Liver (tissue), 9 donors: ENCODE measurements around the gene SLC38A6. TPM values are rescaled to one million over a fixed set of nuclear protein-coding genes. Genes with fewer than 3 reads are reported as not detected.

Experiments
- DNase-seq: peaks from one replicate; pipeline ENCODE4 v3.0.0-alpha.2; 2017; ENCODE audit warnings: low spot score
- H3K27ac ChIP-seq, 2 donors: one replicate each; pipeline ENCODE4 v1.7.0; 2013; ENCODE audit warnings: inconsistent platforms in 2 of 2, low read length in 2 of 2, control low read depth in 1 of 2, low read depth in 1 of 2, mild to moderate bottlenecking in 1 of 2
- H3K27me3 ChIP-seq, 4 donors: one replicate each; pipeline versions ENCODE4 v1.6.1 to v1.7.0; 2013; ENCODE audit warnings: low read length in 3 of 4, inconsistent platforms in 1 of 4, mild to moderate bottlenecking in 1 of 4, moderate library complexity in 1 of 4; ENCODE audit not compliant: control insufficient read depth in 4 of 4, insufficient read depth in 4 of 4
- H3K36me3 ChIP-seq, 4 donors: one replicate each; pipeline versions ENCODE4 v1.6.1 to v1.7.0; 2013; ENCODE audit warnings: low read length in 3 of 4, mild to moderate bottlenecking in 3 of 4, low read depth in 1 of 4, moderate library complexity in 1 of 4; ENCODE audit not compliant: control insufficient read depth in 4 of 4, insufficient read depth in 3 of 4
- H3K4me1 ChIP-seq, 4 donors: one replicate each; pipeline versions ENCODE4 v1.6.1 to v1.7.0; 2013; ENCODE audit warnings: low read length in 3 of 4, mild to moderate bottlenecking in 3 of 4, moderate library complexity in 1 of 4; ENCODE audit not compliant: control insufficient read depth in 4 of 4, insufficient read depth in 4 of 4
- H3K4me3 ChIP-seq, 3 donors: one replicate each; pipeline versions ENCODE4 v1.6.1 to v1.7.0; 2013; ENCODE audit warnings: low read length in 3 of 3, control low read depth in 1 of 3, low read depth in 1 of 3, mild to moderate bottlenecking in 1 of 3
- H3K9ac ChIP-seq, 2 donors: one replicate each; pipeline ENCODE4 v1.7.0; 2013; ENCODE audit warnings: low read length in 2 of 2, mild to moderate bottlenecking in 2 of 2, moderate library complexity in 2 of 2, control low read depth in 1 of 2, low read depth in 1 of 2
- H3K9me3 ChIP-seq, 4 donors: one replicate each; pipeline versions ENCODE4 v1.6.1 to v1.7.0; 2013; ENCODE audit warnings: low read length in 3 of 4; ENCODE audit not compliant: control insufficient read depth in 4 of 4
- EGR1 ChIP-seq, 2 donors: IDR thresholded peaks; 2 replicates each; pipeline ENCODE4 v1.6.1; 2016 to 2018; ENCODE audit warnings: antibody characterized with exemption in 2 of 2, low read depth in 2 of 2
- FOXA1 ChIP-seq: IDR thresholded peaks from 2 replicates; pipeline ENCODE4 v1.6.1; 2016; ENCODE audit warnings: antibody characterized with exemption
- FOXA2 ChIP-seq: IDR thresholded peaks from 2 replicates; pipeline ENCODE4 v1.6.1; 2016; ENCODE audit warnings: antibody characterized with exemption
- GABPA ChIP-seq, 2 donors: IDR thresholded peaks in 1 of 2; conservative IDR thresholded peaks in 1 of 2; 2 replicates each; pipeline ENCODE4 v1.6.1; 2016; ENCODE audit warnings: antibody characterized with exemption in 2 of 2, mild to moderate bottlenecking in 1 of 2, moderate library complexity in 1 of 2
- HNF4A ChIP-seq, 2 donors: conservative IDR thresholded peaks; 2 replicates each; pipeline ENCODE4 v1.6.1; 2016; ENCODE audit warnings: antibody characterized with exemption in 2 of 2, mild to moderate bottlenecking in 2 of 2
- HNF4G ChIP-seq: IDR thresholded peaks from 2 replicates; pipeline ENCODE4 v1.6.1; 2016; ENCODE audit warnings: antibody characterized with exemption
- JUND ChIP-seq, 2 donors: IDR thresholded peaks; 2 replicates each; pipeline ENCODE4 v1.6.1; 2016; ENCODE audit warnings: antibody characterized with exemption in 2 of 2
- NR2F2 ChIP-seq: IDR thresholded peaks from 2 replicates; pipeline ENCODE4 v1.6.1; 2016; ENCODE audit warnings: antibody characterized with exemption
- RAD21 ChIP-seq, 2 donors: IDR thresholded peaks; 2 replicates each; pipeline ENCODE4 v1.6.1; 2016; ENCODE audit warnings: antibody characterized with exemption in 2 of 2, mild to moderate bottlenecking in 2 of 2
- REST ChIP-seq: IDR thresholded peaks from 2 replicates; pipeline ENCODE4 v1.6.1; 2016; ENCODE audit warnings: antibody characterized with exemption, mild to moderate bottlenecking
- RXRA ChIP-seq, 2 donors: IDR thresholded peaks; 2 replicates each; pipeline ENCODE4 v1.6.1; 2017 to 2018; ENCODE audit warnings: antibody characterized with exemption in 2 of 2, mild to moderate bottlenecking in 1 of 2
- SP1 ChIP-seq: IDR thresholded peaks from 2 replicates; pipeline ENCODE4 v1.6.1; 2018; ENCODE audit warnings: antibody characterized with exemption, mild to moderate bottlenecking
- TAF1 ChIP-seq: conservative IDR thresholded peaks from 2 replicates; pipeline ENCODE4 v1.6.1; 2016; ENCODE audit warnings: antibody characterized with exemption, mild to moderate bottlenecking
- YY1 ChIP-seq: IDR thresholded peaks from 2 replicates; pipeline ENCODE4 v1.6.1; 2016; ENCODE audit warnings: antibody characterized with exemption, mild to moderate bottlenecking
- WGBS: extraction: QIAGEN DNeasy Blood & Tissue Kit; methylation state at CpG from one replicate; pipeline ENCODE4 v1.1.7; 2013; 5-methylcytosine and 5-hydroxymethylcytosine counted together
- polyA plus RNA-seq, 2 donors: library from polyadenylated mRNA; stranded (reverse) in 1 of 2; unstranded in 1 of 2; fragments of 200-250 nt in 1 of 2; fragments of >200 nt in 1 of 2; fragmentation: Nextera tagmentation in 1 of 2; extraction: Ambion mirVana in 1 of 2; gene quantifications; one replicate each; pipeline versions ENCODE4 v1.2.1 to v1.2.3, GENCODE V29; 2013 to 2015
- total RNA-seq, 2 donors: library from RNA; depleted of rRNA; stranded (reverse); fragments of >200 nt; gene quantifications; one replicate each; pipeline ENCODE4 v1.2.3, GENCODE V29; 2014
- TF ChIP-seq, protein P1 (sequence below): fragments of 150-350 bp; IDR thresholded peaks from 2 replicates; pipeline ENCODE4 v1.5.1; 2017; ENCODE audit warnings: improper control_type of control experiment, low read depth, low read length; ENCODE audit not compliant: missing input control
- TF ChIP-seq, protein P2 (sequence below): IDR thresholded peaks from 2 replicates; pipeline ENCODE4 v1.6.1; 2016; ENCODE audit warnings: antibody characterized with exemption
- TF ChIP-seq, protein P3 (sequence below): IDR thresholded peaks from 2 replicates; pipeline ENCODE4 v1.6.1; 2016; ENCODE audit warnings: antibody characterized with exemption
- donor health status: healthy.
- donor health status: healthy.
- donor health status: healthy.
- donor health status: healthy.
- donor health status: healthy.

SLC38A6 gene
- total and polyA plus RNA-seq, 4 donors = 2.6 to 10.6 (median 6.4) TPM

GRCh38 chr14:60946773-60947172 lies 34.3 kb upstream of the SLC38A6 start:
- Histone ChIP-seq H3K4me3 (no peak overlapping the region), H3K36me3 (no peaks in the 10 kb centered on the region), H3K9me3 (no peaks in the 10 kb centered on the region), H3K27me3 (no peaks in the 10 kb centered on the region), H3K9ac (no peak overlapping the region), H3K4me1 (no peaks in the 10 kb centered on the region), H3K27ac (no peak overlapping the region)
- TF ChIP-seq GABPA (IDR thresholded peaks at IDR 0.05 in 1 of 2, conservative IDR thresholded peaks at IDR 0.05 in 1 of 2) (no peak), FOXA2 (no peak), YY1 (no peak), REST (no peak), EGR1 (IDR thresholded peaks at IDR 0.05; ENCODE audit: low read depth in 2 of 2) (no peak), TAF1 (no peak), SP1 (no peak), HNF4G (no peak), FOXA1 (no peak)
- TF ChIP-seq, protein P1, sequence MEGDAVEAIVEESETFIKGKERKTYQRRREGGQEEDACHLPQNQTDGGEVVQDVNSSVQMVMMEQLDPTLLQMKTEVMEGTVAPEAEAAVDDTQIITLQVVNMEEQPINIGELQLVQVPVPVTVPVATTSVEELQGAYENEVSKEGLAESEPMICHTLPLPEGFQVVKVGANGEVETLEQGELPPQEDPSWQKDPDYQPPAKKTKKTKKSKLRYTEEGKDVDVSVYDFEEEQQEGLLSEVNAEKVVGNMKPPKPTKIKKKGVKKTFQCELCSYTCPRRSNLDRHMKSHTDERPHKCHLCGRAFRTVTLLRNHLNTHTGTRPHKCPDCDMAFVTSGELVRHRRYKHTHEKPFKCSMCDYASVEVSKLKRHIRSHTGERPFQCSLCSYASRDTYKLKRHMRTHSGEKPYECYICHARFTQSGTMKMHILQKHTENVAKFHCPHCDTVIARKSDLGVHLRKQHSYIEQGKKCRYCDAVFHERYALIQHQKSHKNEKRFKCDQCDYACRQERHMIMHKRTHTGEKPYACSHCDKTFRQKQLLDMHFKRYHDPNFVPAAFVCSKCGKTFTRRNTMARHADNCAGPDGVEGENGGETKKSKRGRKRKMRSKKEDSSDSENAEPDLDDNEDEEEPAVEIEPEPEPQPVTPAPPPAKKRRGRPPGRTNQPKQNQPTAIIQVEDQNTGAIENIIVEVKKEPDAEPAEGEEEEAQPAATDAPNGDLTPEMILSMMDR = no peak
- TF ChIP-seq, protein P2, sequence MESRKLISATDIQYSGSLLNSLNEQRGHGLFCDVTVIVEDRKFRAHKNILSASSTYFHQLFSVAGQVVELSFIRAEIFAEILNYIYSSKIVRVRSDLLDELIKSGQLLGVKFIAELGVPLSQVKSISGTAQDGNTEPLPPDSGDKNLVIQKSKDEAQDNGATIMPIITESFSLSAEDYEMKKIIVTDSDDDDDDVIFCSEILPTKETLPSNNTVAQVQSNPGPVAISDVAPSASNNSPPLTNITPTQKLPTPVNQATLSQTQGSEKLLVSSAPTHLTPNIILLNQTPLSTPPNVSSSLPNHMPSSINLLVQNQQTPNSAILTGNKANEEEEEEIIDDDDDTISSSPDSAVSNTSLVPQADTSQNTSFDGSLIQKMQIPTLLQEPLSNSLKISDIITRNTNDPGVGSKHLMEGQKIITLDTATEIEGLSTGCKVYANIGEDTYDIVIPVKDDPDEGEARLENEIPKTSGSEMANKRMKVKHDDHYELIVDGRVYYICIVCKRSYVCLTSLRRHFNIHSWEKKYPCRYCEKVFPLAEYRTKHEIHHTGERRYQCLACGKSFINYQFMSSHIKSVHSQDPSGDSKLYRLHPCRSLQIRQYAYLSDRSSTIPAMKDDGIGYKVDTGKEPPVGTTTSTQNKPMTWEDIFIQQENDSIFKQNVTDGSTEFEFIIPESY = no peak
- no peak for DNase-seq
- 89% methylated on average over 3 of the region's 3 CpGs for WGBS

DNA sequence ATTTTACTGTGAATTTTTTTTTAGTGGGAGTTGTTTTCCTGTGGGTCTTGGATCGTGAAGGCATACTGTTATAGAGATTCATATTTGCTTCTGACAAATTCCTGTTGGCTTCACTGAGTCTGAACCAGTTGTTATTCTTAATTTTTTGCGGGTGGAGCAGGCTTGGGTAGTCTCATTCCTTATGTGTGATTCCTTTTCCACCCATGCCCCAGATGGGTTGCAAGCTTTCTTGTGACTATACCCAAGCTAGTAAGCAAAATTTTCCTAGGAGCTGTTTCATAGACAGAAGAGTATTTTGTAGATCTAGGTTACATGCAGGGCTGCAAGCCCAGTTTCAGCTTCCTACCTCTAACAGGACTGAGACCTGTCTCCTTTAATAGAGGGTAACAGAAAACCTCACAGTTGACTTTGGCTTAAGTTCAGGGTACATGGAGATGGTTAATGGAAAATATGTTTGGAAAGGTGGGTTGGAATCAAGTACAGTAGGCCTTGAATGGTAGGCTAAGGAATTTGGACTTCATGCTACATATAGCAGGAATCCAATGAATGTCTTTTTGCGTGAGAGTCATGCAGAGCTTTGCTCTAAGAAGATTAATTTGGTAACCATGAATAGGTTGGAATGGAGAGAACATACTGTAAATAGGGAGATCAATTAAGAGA lies 29.1 kb upstream of the SLC38A6 start:
- H3K9me3 ChIP-seq = peaks cover 0 to 14% (median 2%) of the 10 kb centered on the region in 4 donors
- no peak overlapping the region for H3K4me3 ChIP-seq
- H3K27ac ChIP-seq = no peak overlapping the region
- H3K27me3 ChIP-seq = no peaks in the 10 kb centered on the region
- 66% methylated on average over 3 of the region's 3 CpGs for WGBS
- H3K4me1 ChIP-seq = no peaks in the 10 kb centered on the region
- no peak overlapping the region for H3K9ac ChIP-seq
- H3K36me3 ChIP-seq = no peaks in the 10 kb centered on the region
- TF ChIP-seq, protein P3, sequence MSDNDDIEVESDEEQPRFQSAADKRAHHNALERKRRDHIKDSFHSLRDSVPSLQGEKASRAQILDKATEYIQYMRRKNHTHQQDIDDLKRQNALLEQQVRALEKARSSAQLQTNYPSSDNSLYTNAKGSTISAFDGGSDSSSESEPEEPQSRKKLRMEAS = no peak
- no peak for TF ChIP-seq YY1
- no peak for TF ChIP-seq HNF4G
- no peak for TF ChIP-seq RAD21 (IDR thresholded peaks at IDR 0.05)
- TF ChIP-seq, protein P1 = no peak
- no peak for TF ChIP-seq GABPA (IDR thresholded peaks at IDR 0.05 in 1 of 2, conservative IDR thresholded peaks at IDR 0.05 in 1 of 2)
- TF ChIP-seq REST = no peak
- no peak for TF ChIP-seq RXRA (IDR thresholded peaks at IDR 0.05)
- no peak for TF ChIP-seq EGR1 (IDR thresholded peaks at IDR 0.05; ENCODE audit: low read depth in 2 of 2)
- no peak for TF ChIP-seq HNF4A (conservative IDR thresholded peaks at IDR 0.05)
- no peak for TF ChIP-seq FOXA1
- TF ChIP-seq SP1 = no peak
- no peak for TF ChIP-seq JUND (IDR thresholded peaks at IDR 0.05)
- no peak for TF ChIP-seq TAF1
- no peak for TF ChIP-seq FOXA2
- no peak for TF ChIP-seq NR2F2
- DNase-seq = no peak
